ENCODE data around the gene CAMKK1. TPM values are rescaled to one million over a fixed set of nuclear protein-coding genes. Genes with fewer than 3 reads are reported as not detected.

Gene CAMKK1
- total and polyA plus RNA-seq, 9 of the 15 experiments (the other 6 are each of a cell fraction or from before 2014, with no cell fraction given), result 0.34 to 7.5 (median 4.9) TPM

- intact Hi-C loops (cut with micrococcal nuclease) (loop anchor here (10.0 kb wide), 3 partner anchors 58 to 228 kb away; no protein-coding TSS in a partner anchor), in situ Hi-C loops (cut with MboI) (no loop called here)
- ChIA-PET CTCF (ENCODE audit: low intra/inter-chr PET ratio) (no interaction called here), POLR2A (no interaction called here)
- H3K4me3 ChIP-seq, result no peak overlapping the region
- no peak overlapping the region for H3K27ac ChIP-seq (ENCODE audit: extremely low read depth, low read depth, low read length)
- H3K27me3 ChIP-seq (ENCODE audit: control insufficient read depth in 2 of 2, insufficient read depth in 2 of 2, low read length in 2 of 2), result peaks cover 0 to 2% of the 10 kb centered on the region in 2 experiments; a peak in 1 of 5 replicates
- H4K20me1 ChIP-seq (replicated peaks; ENCODE audit: control insufficient read depth, insufficient read depth, low read length), result no peaks in the 10 kb centered on the region
- TF ChIP-seq, protein P1, sequence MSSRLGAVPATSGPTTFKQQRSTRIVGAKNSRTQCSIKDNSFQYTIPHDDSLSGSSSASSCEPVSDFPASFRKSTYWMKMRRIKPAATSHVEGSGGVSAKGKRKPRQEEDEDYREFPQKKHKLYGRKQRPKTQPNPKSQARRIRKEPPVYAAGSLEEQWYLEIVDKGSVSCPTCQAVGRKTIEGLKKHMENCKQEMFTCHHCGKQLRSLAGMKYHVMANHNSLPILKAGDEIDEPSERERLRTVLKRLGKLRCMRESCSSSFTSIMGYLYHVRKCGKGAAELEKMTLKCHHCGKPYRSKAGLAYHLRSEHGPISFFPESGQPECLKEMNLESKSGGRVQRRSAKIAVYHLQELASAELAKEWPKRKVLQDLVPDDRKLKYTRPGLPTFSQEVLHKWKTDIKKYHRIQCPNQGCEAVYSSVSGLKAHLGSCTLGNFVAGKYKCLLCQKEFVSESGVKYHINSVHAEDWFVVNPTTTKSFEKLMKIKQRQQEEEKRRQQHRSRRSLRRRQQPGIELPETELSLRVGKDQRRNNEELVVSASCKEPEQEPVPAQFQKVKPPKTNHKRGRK (tag; IDR thresholded peaks at IDR 0.05), result peak; percentile 5; the same call in 1 of the 2 replicates
- TF ChIP-seq RBM17 (IDR thresholded peaks at IDR 0.05; ENCODE audit: borderline replicate concordance, low read depth, low read length), result no peak
- H2AFZ ChIP-seq (ENCODE audit: low read depth, low read length), result no peak overlapping the region
- BruUV-seq (replicated peaks), result no TSS peak
- DNase-seq (ENCODE audit: extremely low read depth in 1 of 4, low spot score in 3 of 4) (no peak), FAIRE-seq (no peak), ATAC-seq (no peak)
- peaks cover 29% of the 10 kb centered on the region for H3K79me2 ChIP-seq (ENCODE audit: control insufficient read depth, insufficient read depth, low read length)
- no peaks in the 10 kb centered on the region for H3K9me3 ChIP-seq (replicated peaks; ENCODE audit: control insufficient read depth, insufficient read depth, low read depth, low read length)
- 69% methylated on average over 3 of the region's 9 CpGs for WGBS (ENCODE audit: insufficient coverage, low coverage, missing lambda C conversion rate)
- H3K9me1 ChIP-seq (ENCODE audit: control insufficient read depth, insufficient read depth, low read length), result no peaks in the 10 kb centered on the region
- H3K36me3 ChIP-seq (ENCODE audit: control insufficient read depth, insufficient read depth, low read length), result peaks cover 25% of the 10 kb centered on the region; the same call in 2 of the 3 replicates
- peaks cover 2 to 13% of the 10 kb centered on the region in 2 experiments; a peak in 4 of 5 replicates for H3K4me1 ChIP-seq (replicated peaks in 1 of 2; ENCODE audit: control insufficient read depth in 2 of 2, insufficient read depth in 2 of 2, low read length in 2 of 2)
- H3K9ac ChIP-seq (ENCODE audit: insufficient read depth in 1 of 2, low read depth in 2 of 2, low read length in 2 of 2), result no peak overlapping the region
- H3K4me2 ChIP-seq (ENCODE audit: insufficient read depth, low read length), result no peak overlapping the region
These were observed 45.6 kb downstream of the CAMKK1 start for GRCh38 chr17:3847165-3847670.
